Ascending aorta (tissue), 2 donors: ENCODE results near the gene DDX47. TPM values are rescaled to one million over a fixed set of nuclear protein-coding genes. Genes with fewer than 3 reads are reported as not detected.
"Not testable (repeated sequence)": the region's sequence is repeated elsewhere in the genome, so short reads cannot be mapped to it uniquely, and the experiment has no call there.

Experiments
- DNase-seq, 2 donors: peaks; one replicate each; pipeline ENCODE4 v3.0.0-alpha.2; 2019; ENCODE audit warnings: low spot score in 2 of 2
- H3K27ac ChIP-seq, 2 donors: fragments of 200-600 bp; sonication (generic); one replicate each; pipeline ENCODE4 v1.5.1; 2016 to 2017; ENCODE audit warnings: mild to moderate bottlenecking in 1 of 2
- H3K27me3 ChIP-seq: fragments of 200-600 bp; sonication (generic); one replicate; pipeline ENCODE4 v1.5.1; 2017
- H3K36me3 ChIP-seq, 2 donors: fragments of 200-600 bp; sonication (generic); one replicate each; pipeline ENCODE4 v1.5.1; 2016
- H3K4me1 ChIP-seq, 2 donors: fragments of 200-600 bp; sonication (generic); one replicate each; pipeline ENCODE4 v1.5.1; 2016 to 2017; ENCODE audit warnings: mild to moderate bottlenecking in 1 of 2
- H3K4me3 ChIP-seq, 2 donors: fragments of 200-600 bp; sonication (generic); one replicate each; pipeline ENCODE4 v1.5.1; 2016 to 2017; ENCODE audit warnings: mild to moderate bottlenecking in 1 of 2
- H3K9me3 ChIP-seq, 2 donors: fragments of 200-600 bp; sonication (generic); one replicate each; pipeline ENCODE4 v1.5.1; 2016
- intact Hi-C: fragments of 100-400 bp; cut with DNase I; formaldehyde crosslinking; loops from one replicate; pipeline ENCODE4 v1.15.1; 2023
- total RNA-seq: library from RNA; depleted of rRNA; stranded (reverse); fragments of >200 nt; gene quantifications from one replicate; pipeline ENCODE4 v1.1.0, GENCODE V29; 2016
- TF ChIP-seq, protein P1 (sequence below), 3 experiments: fragments of 200-600 bp in 2 of 3; fragments of 450-650 bp in 1 of 3; sonication (generic) in 2 of 3; IDR thresholded peaks; one replicate each; pipeline ENCODE4 v1.5.1; 2016 to 2019; ENCODE audit warnings: antibody characterized with exemption in 3 of 3, mild to moderate bottlenecking in 1 of 3, moderate library complexity in 1 of 3

Gene DDX47
- total RNA-seq, 1 donor from 2014 or later = 36.4 TPM

DNA sequence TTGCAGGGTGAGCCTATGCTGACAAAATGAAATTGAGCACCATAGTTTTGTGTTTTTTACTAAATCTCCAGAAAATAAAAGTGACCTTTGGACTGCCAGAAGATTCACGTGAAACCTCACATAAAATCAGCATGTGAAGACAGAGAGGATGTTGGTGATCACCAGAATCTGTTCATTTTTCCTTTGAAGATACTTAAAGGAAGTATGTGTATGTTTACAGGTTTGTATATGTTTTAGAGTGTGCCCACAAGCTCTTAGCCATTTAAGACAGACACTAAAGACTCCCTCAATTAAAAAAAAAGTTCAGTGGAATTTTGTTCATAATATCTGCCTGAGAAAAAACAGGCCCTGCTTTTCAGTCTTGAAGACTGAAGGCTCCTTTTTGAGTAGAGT lies 25.9 kb downstream of the DDX47 start:
- Histone ChIP-seq H3K27me3 (no peaks in the 10 kb centered on the region), H3K4me1 (peaks cover 0 to 11% of the 10 kb centered on the region in 2 donors), H3K36me3 (no peaks in the 10 kb centered on the region), H3K27ac (peak overlapping the region in 1 of 2 donors; percentile 46), H3K4me3 (no peak overlapping the region), H3K9me3 (no peaks in the 10 kb centered on the region)
- intact Hi-C loops = no loop called here
- DNase-seq = no peak
- TF ChIP-seq, protein P1, sequence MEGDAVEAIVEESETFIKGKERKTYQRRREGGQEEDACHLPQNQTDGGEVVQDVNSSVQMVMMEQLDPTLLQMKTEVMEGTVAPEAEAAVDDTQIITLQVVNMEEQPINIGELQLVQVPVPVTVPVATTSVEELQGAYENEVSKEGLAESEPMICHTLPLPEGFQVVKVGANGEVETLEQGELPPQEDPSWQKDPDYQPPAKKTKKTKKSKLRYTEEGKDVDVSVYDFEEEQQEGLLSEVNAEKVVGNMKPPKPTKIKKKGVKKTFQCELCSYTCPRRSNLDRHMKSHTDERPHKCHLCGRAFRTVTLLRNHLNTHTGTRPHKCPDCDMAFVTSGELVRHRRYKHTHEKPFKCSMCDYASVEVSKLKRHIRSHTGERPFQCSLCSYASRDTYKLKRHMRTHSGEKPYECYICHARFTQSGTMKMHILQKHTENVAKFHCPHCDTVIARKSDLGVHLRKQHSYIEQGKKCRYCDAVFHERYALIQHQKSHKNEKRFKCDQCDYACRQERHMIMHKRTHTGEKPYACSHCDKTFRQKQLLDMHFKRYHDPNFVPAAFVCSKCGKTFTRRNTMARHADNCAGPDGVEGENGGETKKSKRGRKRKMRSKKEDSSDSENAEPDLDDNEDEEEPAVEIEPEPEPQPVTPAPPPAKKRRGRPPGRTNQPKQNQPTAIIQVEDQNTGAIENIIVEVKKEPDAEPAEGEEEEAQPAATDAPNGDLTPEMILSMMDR (IDR thresholded peaks at IDR 0.05) = no peak

DNA sequence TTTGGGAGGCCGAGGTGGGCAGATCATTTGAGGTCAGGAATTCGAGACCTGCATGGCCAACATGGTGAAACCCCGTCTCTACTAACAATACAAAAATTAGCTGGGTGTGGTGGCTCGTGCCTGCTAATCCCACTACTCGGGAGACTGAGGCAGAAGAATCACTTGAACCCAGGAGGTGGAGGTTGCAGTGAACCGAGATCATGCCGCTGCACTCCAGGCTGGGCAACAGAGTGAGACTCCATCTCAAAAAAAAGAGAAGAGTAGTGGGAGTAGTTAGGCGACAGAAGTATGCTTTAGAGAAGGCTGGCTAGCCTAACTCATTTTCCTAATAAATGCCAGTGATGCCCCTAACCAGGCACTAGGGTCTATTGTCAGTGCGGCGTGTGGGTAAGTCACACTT lies 26.3 kb downstream of the DDX47 start:
- DNase-seq, H3K9me3 ChIP-seq, H3K27me3 ChIP-seq, H3K4me3 ChIP-seq, intact Hi-C loops, H3K36me3 ChIP-seq: not testable (repeated sequence)
- Histone ChIP-seq H3K27ac (peak overlapping the region; percentile 46 to 66), H3K4me1 (peaks cover 0 to 11% of the 10 kb centered on the region in 2 donors)

DNA sequence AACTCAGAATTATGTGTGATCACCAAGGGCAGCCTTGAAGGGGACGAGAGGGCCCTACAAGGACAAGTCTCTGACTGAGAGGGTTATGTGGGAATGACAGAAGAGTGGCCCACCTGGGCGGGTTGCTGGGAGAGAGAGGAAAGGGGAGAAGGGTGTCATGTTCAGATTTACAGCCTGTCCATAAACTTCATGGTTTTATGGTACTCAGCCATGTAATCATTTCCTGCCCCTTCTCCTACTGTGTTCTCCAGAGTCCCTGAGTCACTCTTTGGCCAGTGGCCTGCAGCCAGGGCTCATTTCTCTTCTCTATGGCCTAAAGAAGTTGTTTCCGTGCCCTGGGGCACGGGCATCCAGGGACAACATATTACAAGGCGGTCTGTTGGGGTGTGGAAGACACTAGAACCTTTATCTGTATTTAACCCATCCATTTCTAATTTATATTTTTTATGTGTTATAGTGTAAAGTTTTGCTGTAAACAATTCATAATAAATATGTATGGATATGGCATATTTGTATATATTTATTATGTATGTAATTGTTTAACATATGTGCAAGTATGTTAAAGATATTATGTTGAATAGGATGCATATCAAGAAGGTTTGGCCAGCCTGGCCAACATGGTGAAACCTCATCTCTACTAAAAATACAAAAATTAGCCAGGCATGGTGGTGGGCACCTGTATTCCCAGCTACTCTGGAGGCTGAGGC lies 26.9 kb downstream of the DDX47 start:
- Histone ChIP-seq H3K27me3 (no peaks in the 10 kb centered on the region), H3K4me1 (peaks cover 0 to 11% of the 10 kb centered on the region in 2 donors), H3K36me3 (no peaks in the 10 kb centered on the region), H3K4me3 (no peak overlapping the region), H3K27ac (peak overlapping the region; percentile 46 to 66), H3K9me3 (no peaks in the 10 kb centered on the region)
- TF ChIP-seq, protein P1 (IDR thresholded peaks at IDR 0.05) = no peak
- intact Hi-C loops = no loop called here
- DNase-seq = peak; percentile 27 to 83

DNA sequence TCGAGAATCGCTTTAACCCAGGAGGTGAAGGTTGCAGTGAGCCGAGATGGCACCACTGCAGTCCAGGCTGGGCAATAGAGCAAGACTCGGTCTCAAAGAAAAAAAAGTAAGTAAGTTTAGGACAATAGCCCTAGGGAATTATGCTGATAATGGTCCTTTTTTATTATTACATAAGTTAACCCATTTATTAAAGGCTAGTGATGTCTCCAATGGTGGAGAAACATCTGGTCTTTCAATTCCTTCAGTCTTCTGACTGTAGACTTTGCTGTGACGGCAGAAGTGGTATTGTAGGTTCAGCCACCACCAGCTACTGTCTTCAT lies 27.4 kb downstream of the DDX47 start:
- DNase-seq = no peak
- H3K27me3 ChIP-seq = no peaks in the 10 kb centered on the region
- no peak overlapping the region for H3K27ac ChIP-seq
- TF ChIP-seq, protein P1 (IDR thresholded peaks at IDR 0.05) = no peak
- H3K36me3 ChIP-seq = no peaks in the 10 kb centered on the region
- no peak overlapping the region for H3K4me3 ChIP-seq
- H3K4me1 ChIP-seq = peaks cover 0 to 11% of the 10 kb centered on the region in 2 donors
- H3K9me3 ChIP-seq = no peaks in the 10 kb centered on the region
- intact Hi-C loops = no loop called here

DNA sequence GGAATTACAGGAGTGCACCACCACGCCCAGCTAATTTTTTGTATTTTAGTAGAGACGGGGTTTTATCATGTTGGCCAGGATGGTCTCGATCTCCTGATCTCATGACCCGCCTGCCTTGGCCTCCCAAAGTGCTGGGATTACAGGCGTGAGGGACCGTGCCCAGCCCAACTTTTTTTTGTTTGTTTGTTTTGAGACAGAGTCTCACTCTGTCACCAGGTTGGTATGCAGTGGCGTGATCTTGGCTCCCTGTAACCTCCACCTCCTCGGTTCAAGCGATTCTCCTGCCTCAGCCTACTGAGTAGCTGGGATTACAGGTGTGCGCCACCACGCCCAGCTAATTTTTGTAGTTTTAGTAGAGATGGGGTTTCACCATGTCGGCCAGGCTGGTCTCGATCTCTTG lies 28.3 kb downstream of the DDX47 start:
- peaks cover 0 to 11% of the 10 kb centered on the region in 2 donors for H3K4me1 ChIP-seq
- H3K9me3 ChIP-seq, H3K4me3 ChIP-seq, intact Hi-C loops, DNase-seq, H3K27me3 ChIP-seq, H3K36me3 ChIP-seq, H3K27ac ChIP-seq: not testable (repeated sequence)

DNA sequence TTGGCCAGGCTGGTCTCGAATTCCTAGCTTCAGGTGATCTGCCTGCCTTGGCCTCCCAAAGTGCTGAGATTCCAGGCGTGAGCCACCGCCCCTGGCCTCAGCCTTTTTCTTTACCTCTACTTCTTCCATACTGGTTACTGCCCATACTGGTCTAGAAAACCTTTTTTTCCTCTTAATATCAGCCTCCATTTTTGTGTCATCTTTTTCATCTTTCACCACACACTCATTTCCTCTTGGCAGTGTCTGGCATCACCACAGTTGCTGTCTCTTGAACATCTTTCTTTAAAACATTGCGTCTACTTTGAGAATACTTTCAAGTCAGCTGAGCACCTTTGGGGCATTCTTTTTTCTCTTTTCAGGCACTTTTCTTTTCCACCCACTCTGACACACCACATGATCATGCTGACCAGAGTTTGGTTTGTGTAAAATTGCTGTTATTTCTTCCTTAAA lies 32.7 kb downstream of the DDX47 start:
- TF ChIP-seq, protein P1 (IDR thresholded peaks at IDR 0.05) = no peak
- Histone ChIP-seq H3K4me1 (no peaks in the 10 kb centered on the region), H3K9me3 (no peaks in the 10 kb centered on the region), H3K36me3 (no peaks in the 10 kb centered on the region), H3K27me3 (no peaks in the 10 kb centered on the region), H3K4me3 (no peak overlapping the region), H3K27ac (no peak overlapping the region)
- intact Hi-C loops = no loop called here
- no peak for DNase-seq

DNA sequence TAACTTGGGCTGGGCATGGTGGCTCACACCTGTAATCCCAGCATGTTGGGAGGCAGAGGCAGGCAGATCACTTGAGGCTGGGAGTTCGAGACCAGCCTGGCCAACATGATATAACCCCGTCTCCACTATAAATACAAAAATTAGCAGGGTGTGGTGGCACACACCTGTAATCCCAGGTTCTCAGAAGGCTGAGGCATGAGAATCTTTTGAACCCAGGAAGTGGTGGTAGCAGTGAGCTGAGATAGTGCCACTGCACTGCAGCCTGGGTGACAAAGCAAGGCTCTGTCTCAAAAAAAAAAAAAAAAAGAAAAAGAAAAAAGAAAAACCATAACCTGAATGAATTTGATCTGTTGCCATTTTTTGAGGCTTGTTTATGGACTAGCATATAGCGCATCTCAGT lies 33.6 kb downstream of the DDX47 start:
- H3K4me1 ChIP-seq, DNase-seq, H3K4me3 ChIP-seq, H3K27me3 ChIP-seq, H3K36me3 ChIP-seq, intact Hi-C loops, H3K9me3 ChIP-seq, H3K27ac ChIP-seq: not testable (repeated sequence)
